GM12875 (cell line): ENCODE data around the gene KCTD20.
"Not testable (repeated sequence)": the region's sequence is repeated elsewhere in the genome, so short reads cannot be mapped to it uniquely, and the experiment has no call there.

Experiments
- H3K4me3 ChIP-seq: one replicate; pipeline ENCODE4 v1.5.1; 2011; ENCODE audit warnings: low read depth, low read length, control low read depth
- CTCF ChIP-seq: IDR thresholded peaks from 2 replicates; pipeline ENCODE4 v1.5.1; 2011; ENCODE audit warnings: low read depth, mild to moderate bottlenecking, control low read depth, inconsistent platforms, low read length, moderate library complexity, borderline replicate concordance; ENCODE audit not compliant: insufficient read depth

The KCTD20 gene

GRCh38 chr6:36463676-36464075 is 20.9 kb downstream of the KCTD20 start:
- no peak for TF ChIP-seq CTCF
- H3K4me3 ChIP-seq = no peak overlapping the region

- no peak for TF ChIP-seq CTCF
- no peak overlapping the region for H3K4me3 ChIP-seq
Observed at GRCh38 chr6:36464233-36464632, 21.4 kb downstream of the KCTD20 start.

GRCh38 chr6:36467625-36468024 is 24.8 kb downstream of the KCTD20 start:
- TF ChIP-seq CTCF = no peak
- H3K4me3 ChIP-seq = no peak overlapping the region

- TF ChIP-seq CTCF = no peak
- H3K4me3 ChIP-seq = no peak overlapping the region
Observed at GRCh38 chr6:36469148-36469661, 26.4 kb downstream of the KCTD20 start.

- no peak for TF ChIP-seq CTCF
- no peak overlapping the region for H3K4me3 ChIP-seq
Observed at GRCh38 chr6:36469946-36470345, 27.1 kb downstream of the KCTD20 start.

- no peak for TF ChIP-seq CTCF
- no peak overlapping the region for H3K4me3 ChIP-seq
Observed at GRCh38 chr6:36478051-36478526, 35.3 kb downstream of the KCTD20 start.

GRCh38 chr6:36479256-36479655 is 36.5 kb downstream of the KCTD20 start:
- no peak for TF ChIP-seq CTCF
- H3K4me3 ChIP-seq = no peak overlapping the region

- H3K4me3 ChIP-seq = not testable (repeated sequence)
Observed at GRCh38 chr6:36483326-36483725, 40.5 kb downstream of the KCTD20 start.
